Right atrium auricular region (tissue), 2 donors: ENCODE measurements around the gene DOCK3. TPM values are rescaled to one million over a fixed set of nuclear protein-coding genes. Genes with fewer than 3 reads are reported as not detected.

Experiments used
- DNase-seq: peaks from one replicate; pipeline ENCODE4 v3.0.0-alpha.2; 2019; ENCODE audit warnings: low spot score
- H3K27ac ChIP-seq, 2 donors: fragments of 200-600 bp; sonication (generic); 1 replicate in 1 of 2; 2 replicates in 1 of 2; pipeline ENCODE4 v1.5.1; 2016 to 2019
- H3K27me3 ChIP-seq, 2 donors: fragments of 200-600 bp; sonication (generic); one replicate each; pipeline versions ENCODE4 v1.5.1 to v1.6.0; 2017 to 2019
- H3K36me3 ChIP-seq: fragments of 200-600 bp; sonication (generic); one replicate; pipeline ENCODE4 v1.5.1; 2016
- H3K4me1 ChIP-seq, 2 donors: fragments of 200-600 bp; sonication (generic); one replicate each; pipeline versions ENCODE4 v1.5.1 to v1.6.0; 2017 to 2019
- H3K4me3 ChIP-seq, 2 donors: fragments of 200-600 bp; sonication (generic); 1 replicate in 1 of 2; 2 replicates in 1 of 2; pipeline ENCODE4 v1.5.1; 2017 to 2019; ENCODE audit warnings: mild to moderate bottlenecking in 1 of 2, moderate library complexity in 1 of 2
- H3K9me3 ChIP-seq, 2 donors: fragments of 200-600 bp; sonication (generic); one replicate each; pipeline ENCODE4 v1.5.1; 2019
- CTCF ChIP-seq, 2 donors: fragments of 200-600 bp; sonication (generic); IDR thresholded peaks; one replicate each; pipeline ENCODE4 v1.5.1; 2019; ENCODE audit warnings: antibody characterized with exemption in 2 of 2
- total RNA-seq, 2 donors: library from RNA; depleted of rRNA; stranded (reverse); fragments of >200 nt; gene quantifications; one replicate each; pipeline ENCODE4 v1.1.0, GENCODE V29; 2016

The DOCK3 gene
- total RNA-seq, 2 donors from 2014 or later, result 2.7 to 4.6 TPM

GRCh38 chr3:50840983-50841489 is 166.3 kb downstream of the DOCK3 start:
- Histone ChIP-seq H3K27ac (no peak overlapping the region), H3K4me1 (no peaks in the 10 kb centered on the region), H3K36me3 (no peaks in the 10 kb centered on the region), H3K9me3 (no peaks in the 10 kb centered on the region), H3K4me3 (no peak overlapping the region), H3K27me3 (no peaks in the 10 kb centered on the region)
- DNase-seq, result no peak
- no peak for TF ChIP-seq CTCF (IDR thresholded peaks at IDR 0.05)

- H3K27ac ChIP-seq, result no peak overlapping the region
Observed at GRCh38 chr3:50848308-50848707, 173.6 kb downstream of the DOCK3 start.

GRCh38 chr3:50850639-50851511 is 176.1 kb downstream of the DOCK3 start:
- no peak for DNase-seq
- Histone ChIP-seq H3K27me3 (no peaks in the 10 kb centered on the region), H3K36me3 (no peaks in the 10 kb centered on the region), H3K4me1 (no peaks in the 10 kb centered on the region), H3K4me3 (no peak overlapping the region), H3K27ac (no peak overlapping the region), H3K9me3 (peaks cover 0 to 21% of the 10 kb centered on the region in 2 donors)
- TF ChIP-seq CTCF (IDR thresholded peaks at IDR 0.05), result no peak

More at GRCh38 chr3:50848308-50848707, 173.6 kb downstream of the DOCK3 start:
- no peak overlapping the region for H3K4me3 ChIP-seq
- no peaks in the 10 kb centered on the region for H3K27me3 ChIP-seq
- H3K9me3 ChIP-seq, result peaks cover 0 to 12% of the 10 kb centered on the region in 2 donors
- H3K36me3 ChIP-seq, result no peaks in the 10 kb centered on the region
- H3K4me1 ChIP-seq, result no peaks in the 10 kb centered on the region
- no peak for DNase-seq
- TF ChIP-seq CTCF (IDR thresholded peaks at IDR 0.05), result no peak

- Histone ChIP-seq H3K27ac (no peak overlapping the region), H3K4me1 (no peaks in the 10 kb centered on the region), H3K36me3 (no peaks in the 10 kb centered on the region), H3K27me3 (no peaks in the 10 kb centered on the region), H3K9me3 (peaks cover 0 to 11% of the 10 kb centered on the region in 2 donors), H3K4me3 (no peak overlapping the region)
- no peak for TF ChIP-seq CTCF (IDR thresholded peaks at IDR 0.05)
- DNase-seq, result no peak
Observed at GRCh38 chr3:50853936-50854335, 179.2 kb downstream of the DOCK3 start.

GRCh38 chr3:50862221-50862620 is 187.5 kb downstream of the DOCK3 start:
- H3K27ac ChIP-seq, result no peak overlapping the region
- DNase-seq, result no peak

More at GRCh38 chr3:50862221-50862620, 187.5 kb downstream of the DOCK3 start:
- H3K27me3 ChIP-seq, result no peaks in the 10 kb centered on the region
- H3K4me3 ChIP-seq, result no peak overlapping the region
- no peaks in the 10 kb centered on the region for H3K36me3 ChIP-seq
- H3K9me3 ChIP-seq, result peaks cover 3 to 4% of the 10 kb centered on the region in 2 donors
- no peaks in the 10 kb centered on the region for H3K4me1 ChIP-seq
- TF ChIP-seq CTCF (IDR thresholded peaks at IDR 0.05), result no peak
